Caki2 (cell line): ENCODE results near the gene PTCRA. TPM values are rescaled to one million over a fixed set of nuclear protein-coding genes. Genes with fewer than 3 reads are reported as not detected.
A peak's percentile ranks its signal among the peaks of the same experiment; 100 is the strongest.
"Not testable (repeated sequence)": the region's sequence is repeated elsewhere in the genome, so short reads cannot be mapped to it uniquely, and the experiment has no call there.

Experiments used
- DNase-seq: peaks from one replicate; pipeline ENCODE4 v3.0.0-alpha.2; 2015; ENCODE audit warnings: low read depth
- in situ Hi-C: cut with HindIII; loops from 2 replicates; pipeline ENCODE4 v1.10.0; 2016; ENCODE audit warnings: low sequenced_read_pairs, low pct_unique_long_range_greater_than_20kb, mixed read lengths
- total RNA-seq: library from RNA; depleted of rRNA; stranded (reverse); fragments of >200 nt; shearing (Covaris generic); gene quantifications from 2 replicates; pipeline ENCODE4 v1.2.3, GENCODE V29; 2014; ENCODE audit warnings: low replicate concordance

The PTCRA gene
- total RNA-seq, 1 experiment from 2014 or later = not detected

- no peak for DNase-seq
- in situ Hi-C loops = no loop called here
Measured at GRCh38 chr6:42899871-42900270, 16.0 kb upstream of the PTCRA start.

DNA sequence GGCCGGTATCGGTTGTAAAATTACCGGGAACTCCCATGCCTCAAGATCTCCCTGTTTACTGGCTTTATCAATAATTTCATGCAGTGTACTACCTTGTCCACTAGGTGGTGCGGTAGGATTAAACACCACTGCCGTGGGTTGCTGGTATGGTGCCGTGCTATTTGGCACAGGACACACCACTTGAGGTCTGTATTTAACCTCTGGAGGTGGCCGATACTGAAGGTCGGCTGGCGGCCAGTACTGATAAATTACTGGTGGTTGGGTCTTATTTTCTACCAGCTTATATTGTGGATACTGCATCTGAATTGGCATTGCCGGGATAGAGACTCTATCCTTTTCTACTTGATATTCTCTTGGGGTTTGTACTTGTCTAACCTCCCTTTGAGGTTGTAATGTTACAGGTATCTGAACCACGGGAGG, 14.3 kb upstream of the PTCRA start:
- peak; percentile 67 for DNase-seq
- in situ Hi-C loops = no loop called here

DNA sequence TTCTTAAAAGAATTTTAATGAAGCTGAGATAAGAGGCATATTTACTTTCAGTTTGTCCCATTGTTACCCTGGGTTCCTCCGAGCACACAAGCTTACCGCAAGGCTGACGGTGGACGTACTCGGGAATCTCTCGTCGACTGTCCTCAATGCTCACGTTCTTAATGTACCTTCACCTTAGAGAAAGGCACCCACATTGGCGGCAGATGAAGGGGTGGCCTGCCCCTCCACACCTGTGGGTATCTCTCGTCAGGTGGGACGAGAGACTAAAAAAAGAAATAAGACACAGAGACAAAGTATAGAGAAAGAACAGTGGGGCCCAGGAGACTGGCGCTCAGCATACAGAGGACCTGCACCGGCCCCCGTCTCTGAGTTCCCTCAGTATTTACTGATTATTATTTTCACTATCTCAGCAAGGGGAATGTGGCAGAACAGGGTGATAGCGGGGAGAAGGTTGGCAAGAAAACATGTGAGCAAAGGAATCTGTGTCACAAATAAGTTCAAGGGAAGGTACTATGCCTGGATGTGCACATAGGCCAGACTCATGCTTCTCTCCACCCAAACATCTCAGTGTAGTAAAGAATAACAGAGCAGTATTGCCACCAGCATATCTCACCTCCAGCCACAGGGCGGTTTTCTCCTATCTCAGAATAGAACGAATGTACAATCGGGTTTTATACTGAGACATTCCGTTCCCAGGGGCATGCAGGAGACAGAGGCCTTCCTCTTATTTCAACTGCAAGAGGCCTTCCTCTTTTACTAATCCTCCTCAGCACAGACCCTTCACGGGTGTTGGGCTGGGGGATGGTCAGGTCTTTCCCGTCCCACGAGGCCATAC, 13.2 kb upstream of the PTCRA start:
- DNase-seq, in situ Hi-C loops: not testable (repeated sequence)

DNA sequence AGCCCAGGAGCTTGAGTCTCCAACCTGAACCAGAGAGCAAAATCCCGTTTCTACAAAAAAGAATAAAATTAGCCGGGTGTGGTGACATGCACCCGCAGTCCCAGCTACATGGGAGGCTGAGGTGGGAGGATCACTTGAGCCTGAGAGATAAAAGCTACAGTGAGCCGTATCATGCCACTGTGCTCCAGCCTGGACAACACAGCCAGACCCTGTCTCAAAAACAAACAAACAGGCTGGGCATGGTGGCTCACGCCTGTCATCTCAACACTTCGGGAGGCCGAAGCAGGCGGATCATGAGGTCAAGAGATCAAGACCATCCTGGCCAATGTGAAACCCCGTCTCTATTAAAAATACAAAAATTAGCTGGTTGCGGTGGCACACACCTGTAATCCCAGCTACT, 11.4 kb upstream of the PTCRA start:
- in situ Hi-C loops = no loop called here

GRCh38 chr6:42907336-42907735, 8.5 kb upstream of the PTCRA start:
- in situ Hi-C loops = no loop called here
- no peak for DNase-seq

More for the DNA sequence above, 11.4 kb upstream of the PTCRA start:
- no peak for DNase-seq

DNA sequence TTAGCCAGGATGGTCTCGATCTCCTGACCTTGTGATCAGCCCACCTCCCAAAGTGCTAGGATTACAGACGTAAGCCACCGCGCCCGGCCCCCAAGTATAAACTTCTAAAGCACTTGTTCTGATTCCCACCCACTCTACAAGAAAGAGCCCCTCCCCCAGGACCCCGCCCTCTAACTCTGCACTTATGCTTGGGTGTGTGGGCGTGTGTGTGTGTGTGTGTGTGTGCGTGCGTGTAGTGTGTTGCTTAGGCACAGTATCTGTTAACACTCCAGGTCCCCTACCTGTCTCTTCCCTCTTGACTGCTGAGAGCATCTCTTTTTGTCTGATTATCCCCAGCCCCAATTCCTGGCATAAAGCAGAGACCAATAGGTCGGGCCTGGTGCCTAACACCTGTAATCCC, 6.0 kb upstream of the PTCRA start:
- DNase-seq = no peak
- in situ Hi-C loops = no loop called here

DNA sequence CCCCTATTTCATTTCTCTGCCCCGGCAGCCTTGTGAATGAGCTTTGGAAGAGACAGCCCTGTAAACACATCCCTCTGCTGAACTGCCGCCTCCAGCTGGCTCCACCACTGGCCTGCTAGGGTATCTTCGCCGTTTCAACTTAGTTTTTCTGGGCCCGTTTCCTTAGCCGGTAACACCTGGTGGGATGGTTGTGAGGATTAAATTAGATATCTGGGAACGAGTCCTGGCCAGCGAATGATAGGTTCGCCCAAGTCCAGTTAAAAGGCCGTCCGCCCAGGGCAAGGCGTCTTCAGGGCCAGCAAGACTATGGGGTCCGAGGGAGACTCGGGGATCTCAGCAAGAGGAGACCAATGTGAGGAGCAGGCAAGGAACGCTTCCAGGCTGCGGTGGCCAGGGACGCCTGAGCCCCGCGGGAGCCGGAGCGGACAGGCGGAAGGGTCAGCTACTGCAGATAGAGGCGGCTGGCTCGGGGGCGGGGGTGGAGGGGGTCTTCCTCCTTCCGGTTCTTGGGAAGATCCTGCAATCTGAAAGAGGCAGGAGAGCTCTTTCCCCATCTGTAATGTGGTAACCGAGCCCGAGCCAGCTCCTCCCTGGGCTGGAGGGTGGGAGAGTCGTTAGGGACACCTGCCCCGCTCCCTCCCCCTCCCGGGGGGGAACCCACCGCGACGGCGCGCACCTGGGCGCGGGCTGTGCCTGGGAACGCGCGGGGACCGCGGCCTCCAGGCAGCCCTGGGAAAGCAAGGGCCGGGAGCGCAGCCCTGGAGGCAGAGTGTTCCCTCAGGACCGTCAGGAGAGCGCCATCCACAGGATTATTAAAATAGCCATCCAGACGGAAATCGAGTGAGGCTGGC, 4.5 kb upstream of the PTCRA start:
- DNase-seq = no peak
- in situ Hi-C loops = no loop called here

DNA sequence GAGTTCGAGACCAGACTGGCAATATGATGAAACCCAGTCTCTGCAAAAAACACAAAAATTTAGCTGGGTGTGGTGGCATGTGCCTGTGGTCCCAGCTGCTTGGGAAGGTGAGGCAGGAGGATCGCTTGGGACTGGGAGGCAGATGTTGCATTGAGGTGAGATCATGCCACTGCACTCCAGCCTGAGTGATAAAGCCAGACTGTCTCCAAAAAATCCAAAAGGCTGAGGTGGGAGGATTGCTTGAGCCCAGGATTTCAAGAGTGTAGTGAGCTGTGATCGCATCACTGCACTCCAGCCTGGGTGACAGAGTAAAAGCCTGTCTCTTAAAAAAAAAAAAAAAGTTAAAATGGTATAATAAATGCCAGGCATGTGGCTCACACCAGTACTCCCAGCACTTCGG, 1.3 kb upstream of the PTCRA start:
- no peak for DNase-seq
- in situ Hi-C loops = no loop called here

- no peak for DNase-seq
- in situ Hi-C loops = no loop called here
Measured at GRCh38 chr6:42916288-42916687, 435 bp downstream of the PTCRA start.

- in situ Hi-C loops = no loop called here
- DNase-seq = no peak
Measured at GRCh38 chr6:42921801-42922200, 5.9 kb downstream of the PTCRA start.

GRCh38 chr6:42923666-42924065, 7.8 kb downstream of the PTCRA start:
- DNase-seq = no peak
- in situ Hi-C loops = no loop called here

DNA sequence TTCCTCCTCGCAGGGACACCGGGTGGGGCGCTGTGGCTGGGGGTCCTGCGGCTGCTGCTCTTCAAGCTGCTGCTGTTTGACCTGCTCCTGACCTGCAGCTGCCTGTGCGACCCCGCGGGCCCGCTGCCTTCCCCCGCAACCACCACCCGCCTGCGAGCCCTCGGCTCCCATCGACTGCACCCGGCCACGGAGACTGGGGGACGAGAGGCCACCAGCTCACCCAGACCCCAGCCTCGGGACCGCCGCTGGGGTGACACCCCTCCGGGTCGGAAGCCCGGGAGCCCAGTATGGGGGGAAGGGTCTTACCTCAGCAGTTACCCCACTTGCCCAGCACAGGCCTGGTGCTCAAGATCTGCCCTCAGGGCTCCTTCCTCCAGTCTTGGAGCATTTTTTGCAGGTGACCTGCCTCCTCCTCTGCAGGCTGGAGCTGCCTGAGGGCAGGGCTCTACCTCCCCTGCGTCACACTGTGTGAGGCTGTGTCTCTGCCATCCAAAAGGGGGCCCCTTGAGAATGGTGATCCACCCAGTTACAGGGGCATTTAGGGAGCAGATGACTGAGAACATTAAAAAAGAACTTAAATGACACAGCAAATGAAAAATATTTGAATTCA, 9.5 kb downstream of the PTCRA start:
- in situ Hi-C loops = no loop called here
- DNase-seq = no peak

DNA sequence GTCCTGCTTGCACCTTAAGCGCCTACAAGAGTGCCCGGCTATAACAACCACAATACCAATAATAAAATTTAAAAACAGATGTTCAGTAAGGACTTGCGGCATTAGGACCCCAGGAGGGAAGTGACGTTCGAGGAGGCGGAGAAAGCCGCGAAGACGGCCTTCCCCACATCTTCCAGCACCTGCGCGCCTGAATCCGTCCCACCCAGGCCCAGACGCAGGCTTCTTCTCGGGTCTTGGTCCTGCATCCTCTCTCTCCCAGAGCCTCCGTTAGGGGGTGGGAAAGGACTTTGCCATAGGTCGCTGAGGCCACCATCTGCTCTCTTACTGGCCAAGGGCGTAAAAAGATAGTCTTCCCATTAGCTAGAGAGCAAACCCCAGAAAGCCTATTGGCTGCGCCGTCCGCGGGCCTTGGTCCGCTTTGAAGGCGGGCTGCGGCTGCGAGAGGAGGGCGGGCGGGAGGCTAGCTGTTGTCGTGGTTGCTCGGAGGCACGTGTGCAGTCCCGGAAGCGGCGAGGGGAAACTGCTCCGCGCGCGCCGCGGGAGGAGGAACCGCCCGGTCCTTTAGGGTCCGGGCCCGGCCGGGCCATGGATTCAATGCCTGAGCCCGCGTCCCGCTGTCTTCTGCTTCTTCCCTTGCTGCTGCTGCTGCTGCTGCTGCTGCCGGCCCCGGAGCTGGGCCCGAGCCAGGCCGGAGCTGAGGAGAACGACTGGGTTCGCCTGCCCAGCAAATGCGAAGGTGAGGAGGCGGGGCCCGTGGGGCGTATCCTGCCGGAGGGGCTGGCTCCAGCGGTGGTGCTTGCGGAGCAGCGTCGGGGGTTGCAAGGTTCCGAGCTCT, 13.3 kb downstream of the PTCRA start, which contains the start of gene CNPY3:
CNPY3 (plus strand) TSS at position 495 of the 835 bp plus-strand sequence; CDS start at position 586, 91 bp downstream.
- in situ Hi-C loops = no loop called here

DNA sequence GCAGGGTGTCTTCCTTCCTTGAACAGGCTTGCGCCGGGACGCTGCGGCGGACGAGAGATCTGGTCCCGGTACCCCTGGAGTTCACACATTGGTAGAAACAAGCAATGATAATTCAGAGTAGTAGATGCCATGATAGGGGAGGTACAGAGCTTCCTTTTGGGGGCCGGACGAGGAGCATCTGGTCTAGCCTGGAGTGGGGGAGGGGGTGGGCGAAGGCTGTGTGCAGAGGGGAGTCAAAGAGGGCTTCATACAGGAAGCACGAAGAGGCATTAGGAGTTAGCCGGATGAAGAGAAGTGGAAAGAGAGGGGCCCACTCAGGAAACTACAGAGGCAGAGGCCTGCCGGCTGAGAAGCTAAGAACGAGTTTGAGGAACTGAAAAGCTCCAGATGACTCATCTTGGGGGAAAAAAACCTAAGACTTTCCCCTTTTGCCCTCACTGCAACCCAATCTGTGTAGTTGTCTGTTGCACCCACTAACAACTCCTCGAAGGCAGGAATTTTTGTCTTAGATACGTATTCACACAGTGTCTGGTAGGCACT, 14.0 kb downstream of the PTCRA start:
- no peak for DNase-seq
- in situ Hi-C loops = no loop called here

More for the DNA sequence above, 13.3 kb downstream of the PTCRA start, which contains the start of gene CNPY3:
- DNase-seq = peak; percentile 100

- in situ Hi-C loops = no loop called here
- no peak for DNase-seq
Measured at GRCh38 chr6:42932412-42932811, 16.6 kb downstream of the PTCRA start.

DNA sequence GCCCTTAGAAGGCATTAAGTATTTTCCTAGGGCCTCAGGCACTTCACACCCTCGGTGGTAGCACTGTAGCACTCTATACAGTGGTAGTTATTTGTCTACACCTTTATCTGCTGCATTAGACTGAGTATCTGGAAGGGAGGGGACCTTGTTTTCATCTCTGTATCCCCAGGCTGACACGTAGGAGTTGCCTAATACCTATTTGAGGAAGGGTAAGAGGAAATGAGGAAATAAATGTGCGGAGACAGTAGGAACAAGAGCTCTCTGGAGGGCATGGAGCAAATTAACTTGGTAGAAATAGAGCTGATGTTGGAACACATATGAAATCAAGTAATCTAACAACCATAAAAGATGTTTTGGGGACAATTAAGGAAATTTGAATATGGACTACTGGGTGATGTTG, 17.4 kb downstream of the PTCRA start:
- in situ Hi-C loops = no loop called here
- no peak for DNase-seq

GRCh38 chr6:42935322-42935721, 19.5 kb downstream of the PTCRA start:
- in situ Hi-C loops = no loop called here
- no peak for DNase-seq

DNA sequence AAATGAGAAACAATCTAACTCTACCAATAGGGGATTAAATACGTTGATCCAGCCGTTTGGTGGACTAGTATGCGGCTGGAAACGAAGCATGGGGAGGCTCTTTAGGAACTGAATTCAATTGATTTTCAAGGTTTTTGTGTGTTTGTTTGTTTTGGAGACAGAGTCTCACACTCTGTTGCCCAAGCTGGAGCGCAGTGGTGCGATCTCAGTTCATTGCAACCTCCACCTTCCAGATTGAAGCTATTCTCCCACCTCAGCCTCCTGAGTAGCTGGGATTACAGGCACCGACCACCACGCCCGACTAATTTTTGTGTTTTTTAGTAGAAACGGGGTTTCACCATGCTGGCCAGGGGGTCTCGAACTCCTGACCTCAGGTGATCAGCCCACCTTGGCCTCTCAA, 20.5 kb downstream of the PTCRA start:
- no peak for DNase-seq
- in situ Hi-C loops = no loop called here
